CD14-positive monocyte (primary cell): ENCODE results near the gene BDKRB2. TPM values are rescaled to one million over a fixed set of nuclear protein-coding genes. Genes with fewer than 3 reads are reported as not detected.

Experiments
- DNase-seq, 3 donors: peaks; one replicate each; pipeline ENCODE4 v3.0.0-alpha.2; 2011 to 2022
- H2AFZ ChIP-seq: 2 replicates; pipeline ENCODE4 v1.6.0; 2012; ENCODE audit warnings: mild to moderate bottlenecking, low read depth, low read length, inconsistent platforms; ENCODE audit not compliant: insufficient read depth, poor library complexity, severe bottlenecking
- H3K27ac ChIP-seq, 2 donors: 1 replicate in 1 of 2; 2 replicates in 1 of 2; pipeline ENCODE4 v1.5.1; 2012 to 2013; ENCODE audit warnings: low read length in 2 of 2, control low read depth in 1 of 2, inconsistent platforms in 1 of 2, low read depth in 1 of 2, mild to moderate bottlenecking in 1 of 2
- H3K27me3 ChIP-seq, 2 donors: one replicate each; pipeline versions ENCODE4 v1.6.0 to v1.6.1; 2011 to 2013; ENCODE audit warnings: low read length in 2 of 2; ENCODE audit not compliant: control insufficient read depth in 2 of 2, insufficient read depth in 2 of 2
- H3K36me3 ChIP-seq, 2 donors: replicated peaks in 1 of 2; 1 replicate in 1 of 2; 2 replicates in 1 of 2; pipeline versions ENCODE4 v1.5.1 to v1.6.1; 2012 to 2013; ENCODE audit warnings: low read length in 2 of 2, control low read depth in 1 of 2, inconsistent platforms in 1 of 2, mild to moderate bottlenecking in 1 of 2; ENCODE audit not compliant: insufficient read depth in 2 of 2, control insufficient read depth in 1 of 2
- H3K4me1 ChIP-seq, 2 donors: 1 replicate in 1 of 2; 2 replicates in 1 of 2; pipeline versions ENCODE4 v1.5.1 to v1.6.1; 2012 to 2013; ENCODE audit warnings: low read length in 2 of 2, control low read depth in 1 of 2, inconsistent platforms in 1 of 2, mild to moderate bottlenecking in 1 of 2, moderate library complexity in 1 of 2; ENCODE audit not compliant: insufficient read depth in 2 of 2, control insufficient read depth in 1 of 2
- H3K4me2 ChIP-seq: replicated peaks from 2 replicates; pipeline ENCODE3; 2012; ENCODE audit warnings: low read length, moderate library complexity, mild to moderate bottlenecking; ENCODE audit not compliant: poor library complexity, severe bottlenecking; ENCODE audit errors: extremely low read depth
- H3K4me3 ChIP-seq, 3 experiments: fragments of 200-600 bp in 1 of 3; sonication (generic) in 1 of 3; replicated peaks in 1 of 3; 1 replicate in 2 of 3; 2 replicates in 1 of 3; pipeline ENCODE4 v1.5.1; 2011 to 2013; ENCODE audit warnings: low read length in 3 of 3, mild to moderate bottlenecking in 3 of 3, control low read depth in 2 of 3, low read depth in 2 of 3, inconsistent platforms in 1 of 3, moderate library complexity in 1 of 3
- H3K79me2 ChIP-seq: 2 replicates; pipeline ENCODE4 v1.6.0; 2012; ENCODE audit warnings: mild to moderate bottlenecking, control low read depth, inconsistent platforms, low read length, moderate library complexity; ENCODE audit not compliant: insufficient read depth
- H3K9ac ChIP-seq: 2 replicates; pipeline ENCODE4 v1.6.0; 2017; ENCODE audit warnings: low read length, mild to moderate bottlenecking; ENCODE audit not compliant: insufficient read depth, poor library complexity, severe bottlenecking
- H3K9me3 ChIP-seq, 2 donors: replicated peaks in 1 of 2; 1 replicate in 1 of 2; 2 replicates in 1 of 2; pipeline versions ENCODE4 v1.5.1 to v1.6.1; 2012 to 2013; ENCODE audit warnings: low read length in 2 of 2, control low read depth in 1 of 2; ENCODE audit not compliant: control insufficient read depth in 1 of 2, insufficient read depth in 1 of 2
- H4K20me1 ChIP-seq: 2 replicates; pipeline ENCODE4 v1.6.0; 2012; ENCODE audit warnings: mild to moderate bottlenecking, low read length, control low read depth, moderate library complexity; ENCODE audit not compliant: insufficient read depth
- H3K27ac Mint-ChIP-seq, 7 donors: one replicate each; pipeline ENCODE4 v1.8.0; 2020; ENCODE audit warnings: mild to moderate bottlenecking in 7 of 7, mixed read lengths in 7 of 7, moderate library complexity in 6 of 7, inconsistent platforms in 2 of 7
- H3K27me3 Mint-ChIP-seq, 3 donors: one replicate each; pipeline ENCODE4 v1.8.0; 2021 to 2022; ENCODE audit warnings: low read depth in 3 of 3, mild to moderate bottlenecking in 3 of 3, mixed read lengths in 3 of 3, moderate library complexity in 3 of 3, inconsistent platforms in 1 of 3
- H3K36me3 Mint-ChIP-seq, 2 donors: one replicate each; pipeline ENCODE4 v1.8.0; 2020; ENCODE audit warnings: mixed read lengths in 2 of 2, inconsistent platforms in 1 of 2, mild to moderate bottlenecking in 1 of 2
- H3K4me1 Mint-ChIP-seq: one replicate; pipeline ENCODE4 v1.8.0; 2020; ENCODE audit warnings: mild to moderate bottlenecking, mixed read lengths
- H3K4me3 Mint-ChIP-seq, 2 donors: one replicate each; pipeline ENCODE4 v1.8.0; 2020; ENCODE audit warnings: mild to moderate bottlenecking in 2 of 2, mixed read lengths in 2 of 2, moderate library complexity in 1 of 2
- H3K9me3 Mint-ChIP-seq, 7 donors: one replicate each; pipeline ENCODE4 v1.8.0; 2020 to 2022; ENCODE audit warnings: mixed read lengths in 7 of 7, mild to moderate bottlenecking in 6 of 7, moderate library complexity in 6 of 7, inconsistent platforms in 2 of 7
- CTCF ChIP-seq: fragments of 200-600 bp; IDR thresholded peaks from one replicate; pipeline ENCODE4 v1.8.0; 2022; ENCODE audit warnings: antibody characterized with exemption, mild to moderate bottlenecking
- WGBS: methylation state at CpG from one replicate; pipeline ENCODE4 v1.1.5; 2013; ENCODE audit warnings: missing lambda C conversion rate; ENCODE audit not compliant: insufficient coverage; 5-methylcytosine and 5-hydroxymethylcytosine counted together
- intact Hi-C, 2 donors: fragments of 100-400 bp; cut with micrococcal nuclease; formaldehyde crosslinking; loops; one replicate each; pipeline versions ENCODE4 v1.15.0 to v1.15.1; 2023
- polyA plus RNA-seq, 3 donors: library from polyadenylated mRNA; depleted of rRNA in 1 of 3; unstranded in 2 of 3; stranded (reverse) in 1 of 3; fragments of 300-500 nt in 2 of 3; fragments of >200 nt in 1 of 3; fragmentation: Illumina TruSeq in 2 of 3; gene quantifications; 1 replicate in 2 of 3; 2 replicates in 1 of 3; pipeline ENCODE4 v1.2.3, GENCODE V29; 2012 to 2021

BDKRB2 gene
- polyA plus RNA-seq, 3 donors: not detected

- Histone ChIP-seq H3K4me1 (peaks cover 0 to 4% of the 10 kb centered on the region in 2 donors), H3K36me3 (no peaks in the 10 kb centered on the region), H3K4me2 (no peak overlapping the region), H3K27me3 (no peaks in the 10 kb centered on the region), H3K79me2 (no peaks in the 10 kb centered on the region), H3K9me3 (no peaks in the 10 kb centered on the region), H3K27ac (no peak overlapping the region), H3K9ac (no peak overlapping the region), H4K20me1 (no peaks in the 10 kb centered on the region), H3K4me3 (no peak overlapping the region), H2AFZ (no peak overlapping the region)
- Mint-ChIP-seq H3K36me3 (no peaks in the 10 kb centered on the region), H3K27ac (no peak overlapping the region), H3K27me3 (peaks cover 8 to 24% (median 12%) of the 10 kb centered on the region in 3 donors), H3K4me1 (peaks cover 9% of the 10 kb centered on the region), H3K4me3 (no peak overlapping the region), H3K9me3 (peaks cover 0 to 3% (median 0%) of the 10 kb centered on the region in 7 donors)
- no peak for DNase-seq
- TF ChIP-seq CTCF: no peak
- intact Hi-C loops: no loop called here
- WGBS: 73% methylated on average over 6 of the region's 11 CpGs
Measured at GRCh38 chr14:96194657-96195431, 9.8 kb upstream of the BDKRB2 start.

GRCh38 chr14:96195441-96196081 lies 9.1 kb upstream of the BDKRB2 start:
- H3K4me3 Mint-ChIP-seq: no peak overlapping the region
- intact Hi-C loops: no loop called here
- peaks cover 9 to 17% (median 13%) of the 10 kb centered on the region in 3 donors for H3K27me3 Mint-ChIP-seq
- no peak overlapping the region for H3K4me2 ChIP-seq
- no peaks in the 10 kb centered on the region for H3K79me2 ChIP-seq
- TF ChIP-seq CTCF: no peak
- peaks cover 0 to 3% (median 0%) of the 10 kb centered on the region in 7 donors for H3K9me3 Mint-ChIP-seq
- WGBS: 83% methylated on average over 3 of the region's 8 CpGs
- H3K36me3 ChIP-seq: no peaks in the 10 kb centered on the region
- H3K36me3 Mint-ChIP-seq: no peaks in the 10 kb centered on the region
- H3K27ac Mint-ChIP-seq: no peak overlapping the region
- H3K4me3 ChIP-seq: no peak overlapping the region
- H3K27ac ChIP-seq: no peak overlapping the region
- no peak overlapping the region for H3K9ac ChIP-seq
- H4K20me1 ChIP-seq: no peaks in the 10 kb centered on the region
- peaks cover 9% of the 10 kb centered on the region for H3K4me1 Mint-ChIP-seq
- H3K4me1 ChIP-seq: peaks cover 0 to 4% of the 10 kb centered on the region in 2 donors
- H2AFZ ChIP-seq: no peak overlapping the region
- no peaks in the 10 kb centered on the region for H3K27me3 ChIP-seq
- no peaks in the 10 kb centered on the region for H3K9me3 ChIP-seq
- no peak for DNase-seq
